HG03045 (cell line): ENCODE data around the gene KDM3B.

Source experiments
- ATAC-seq: cut with Tn5 transposase; IDR thresholded peaks from one replicate; pipeline ENCODE4 v1.9.1; 2021; ENCODE audit warnings: mild to moderate bottlenecking, moderate library complexity; ENCODE audit not compliant: unreplicated experiment

The KDM3B gene

DNA sequence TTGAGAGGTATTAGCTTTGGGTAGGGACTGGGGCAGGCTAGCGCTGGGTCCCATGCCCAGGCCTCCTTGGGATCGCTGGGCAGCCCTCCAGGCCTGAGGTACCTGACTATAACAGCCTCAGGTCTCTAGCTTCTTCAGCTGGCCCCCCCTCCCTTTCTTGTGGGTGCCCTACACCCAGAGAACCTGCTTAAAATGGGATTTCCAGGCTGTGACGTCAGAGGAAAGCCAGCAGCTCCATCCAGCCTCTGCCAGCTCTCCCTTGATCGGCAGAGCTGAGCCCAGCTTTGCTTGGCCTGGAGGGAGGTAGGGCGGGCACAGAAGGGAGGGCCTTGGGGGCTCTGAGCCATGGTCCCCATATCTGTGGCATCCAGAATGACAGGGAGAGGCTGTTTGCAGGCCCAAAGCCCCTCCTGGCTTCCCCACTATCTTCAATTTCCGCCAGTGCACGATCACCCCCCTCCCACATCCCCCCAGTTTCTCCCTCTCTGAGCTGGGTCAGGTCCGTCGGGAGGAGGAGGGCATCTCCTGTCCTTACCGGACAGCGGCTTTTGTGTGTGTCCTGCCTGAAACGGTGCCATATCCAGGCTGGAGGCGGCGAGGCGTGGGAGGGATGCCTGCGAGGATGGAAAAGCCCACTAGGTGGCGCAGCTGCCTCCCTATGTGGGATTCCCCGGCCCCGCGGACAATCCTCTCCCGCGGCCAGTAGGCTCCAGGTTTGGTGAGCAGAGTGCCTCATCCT is 97.2 kb downstream of the KDM3B start:
- ATAC-seq = peak; percentile 64

DNA sequence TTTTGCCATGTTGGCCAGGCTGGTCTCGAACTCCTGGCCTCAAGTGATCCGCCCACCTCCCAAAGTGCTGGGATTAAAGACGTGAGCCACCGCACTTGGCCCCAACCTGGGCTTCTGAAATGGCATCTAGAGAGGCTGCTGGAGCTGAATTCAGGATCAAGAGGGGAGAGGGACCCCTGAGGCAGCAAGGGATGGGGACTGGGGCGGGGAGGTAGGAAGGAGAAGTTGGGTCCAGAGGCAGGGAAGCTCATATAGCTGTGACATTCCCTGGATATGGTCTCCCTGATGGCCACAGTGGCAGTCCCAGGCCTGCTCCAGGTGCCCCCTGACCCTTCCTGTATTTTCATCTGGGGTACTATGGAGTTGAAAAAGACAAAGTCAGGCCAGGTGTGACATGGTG is 98.5 kb downstream of the KDM3B start:
- ATAC-seq = no peak

DNA sequence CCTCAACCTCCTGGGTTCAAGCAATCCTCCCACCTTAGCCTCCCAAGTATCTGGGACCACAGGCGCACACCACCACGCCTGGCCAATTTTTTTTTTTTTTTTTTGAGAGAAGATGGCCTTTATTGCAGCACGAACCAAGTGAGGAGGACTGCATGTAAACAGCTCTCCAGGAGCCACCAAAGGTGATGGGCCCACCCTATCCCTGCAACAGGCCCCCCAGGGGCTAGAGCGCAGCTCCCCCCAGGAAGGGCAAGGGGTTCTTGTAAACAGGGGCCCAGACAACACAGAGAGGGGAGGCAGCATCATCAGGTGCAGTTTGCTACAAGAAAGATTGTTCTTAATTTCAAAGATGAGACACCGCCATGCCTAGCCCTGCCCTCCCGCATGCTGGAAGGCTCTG is 100.2 kb downstream of the KDM3B start:
- no peak for ATAC-seq

DNA sequence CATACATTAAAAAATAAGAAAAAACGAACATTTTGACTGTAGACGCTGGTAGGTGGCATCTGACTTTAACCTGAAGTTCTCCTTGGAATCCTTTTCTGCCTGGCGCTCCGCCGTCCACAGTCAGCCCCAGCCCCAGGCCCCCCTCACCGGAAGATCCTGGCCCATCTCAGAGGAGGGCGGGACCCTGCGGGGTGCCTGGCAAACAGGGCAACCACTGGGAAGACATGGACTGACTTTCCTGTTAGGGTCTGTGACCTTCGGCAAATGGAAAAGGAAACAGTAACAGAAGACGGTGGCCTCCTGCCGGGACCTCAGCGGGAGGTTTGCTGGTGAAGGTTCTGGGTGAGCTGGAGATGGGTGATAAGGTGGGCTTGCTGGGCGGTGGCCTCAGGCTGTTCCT is 101.1 kb downstream of the KDM3B start:
- no peak for ATAC-seq

DNA sequence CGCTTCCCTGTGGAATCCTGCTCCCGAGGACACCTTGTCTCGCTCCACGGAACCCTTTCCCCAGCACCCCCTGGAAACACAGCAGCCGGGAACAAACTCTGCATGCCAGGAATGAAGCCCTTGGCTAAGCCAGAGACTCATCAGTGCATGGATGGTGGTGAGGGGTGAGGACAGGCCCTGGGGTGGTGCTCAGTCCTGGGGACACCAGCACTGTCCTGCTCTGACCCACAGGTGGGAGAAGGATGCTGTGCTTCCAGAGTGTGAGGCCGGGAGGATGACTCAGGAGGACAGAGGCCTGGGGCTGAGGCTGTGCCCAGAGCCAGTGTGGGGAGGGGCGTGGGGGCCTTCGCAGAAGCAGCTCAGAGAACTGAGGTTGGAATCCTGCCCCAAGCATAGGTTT is 101.6 kb downstream of the KDM3B start:
- no peak for ATAC-seq

DNA sequence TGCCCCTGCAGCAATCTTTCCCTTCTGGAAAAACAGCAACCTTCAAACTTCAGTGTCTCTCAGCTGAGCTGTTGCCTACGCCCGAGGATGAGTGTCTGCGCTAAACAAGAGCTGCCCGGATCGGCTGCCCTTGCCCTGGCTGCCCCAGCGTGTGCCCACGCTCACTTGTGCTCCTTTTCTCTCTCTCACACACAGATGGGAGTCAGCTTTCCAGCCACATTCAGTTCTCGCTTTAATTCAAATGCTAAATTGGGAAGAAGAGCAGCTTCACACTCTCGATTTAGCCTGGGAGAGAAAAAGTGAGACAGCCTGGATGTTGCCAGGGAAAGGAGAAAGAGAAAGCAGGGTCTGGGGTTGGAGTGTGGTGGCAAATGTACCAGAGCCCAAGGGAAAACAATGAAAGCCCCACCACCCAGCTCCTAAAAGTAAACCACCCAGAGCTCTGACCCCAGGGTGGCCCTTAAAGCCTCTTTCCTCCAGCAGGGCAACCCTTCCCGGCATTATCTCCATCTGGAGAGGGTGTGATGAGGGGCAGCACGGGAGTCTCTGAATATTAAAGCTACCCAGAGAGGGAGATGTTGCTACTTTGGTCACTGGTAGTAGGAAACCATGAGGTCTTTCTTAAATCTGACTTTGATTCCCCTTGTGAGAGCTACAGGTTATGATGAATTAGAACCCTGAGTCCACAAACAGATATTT is 102.9 kb downstream of the KDM3B start:
- no peak for ATAC-seq

DNA sequence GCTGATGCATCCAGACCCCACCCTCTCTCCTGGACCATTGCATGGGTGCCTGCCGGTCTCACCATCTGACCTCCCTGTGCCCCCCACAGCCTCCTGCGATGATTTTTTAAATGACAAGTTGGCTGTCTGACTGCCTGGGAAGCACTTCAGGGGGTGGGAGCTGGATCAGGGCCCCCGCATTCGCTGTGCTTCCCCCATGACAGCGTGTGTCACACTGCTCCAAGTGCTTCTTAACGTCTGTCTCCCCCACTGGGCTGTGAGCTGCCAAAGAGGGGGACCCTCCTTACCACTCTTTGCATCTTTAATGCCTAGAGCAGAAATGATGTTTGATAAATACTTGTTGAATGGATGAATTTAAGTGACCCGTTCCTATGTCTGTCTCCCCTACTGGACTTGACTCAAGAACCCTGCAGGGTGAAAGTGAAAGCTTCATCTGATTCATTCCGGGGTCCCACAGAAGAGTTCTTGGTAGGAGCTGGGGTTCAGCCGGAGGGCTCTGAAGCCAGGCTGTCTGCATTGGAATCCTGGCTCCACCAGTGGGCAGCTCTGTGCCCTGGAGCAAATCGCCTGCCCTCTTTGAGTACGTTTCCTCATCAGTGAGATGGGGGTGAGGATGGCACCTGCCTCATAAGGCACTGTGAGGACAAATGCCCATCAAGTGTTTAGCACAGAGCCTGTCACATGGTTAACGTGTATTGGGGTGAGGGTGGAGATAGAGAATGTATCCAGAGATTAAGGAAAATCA is 105.2 kb downstream of the KDM3B start:
- ATAC-seq = no peak

DNA sequence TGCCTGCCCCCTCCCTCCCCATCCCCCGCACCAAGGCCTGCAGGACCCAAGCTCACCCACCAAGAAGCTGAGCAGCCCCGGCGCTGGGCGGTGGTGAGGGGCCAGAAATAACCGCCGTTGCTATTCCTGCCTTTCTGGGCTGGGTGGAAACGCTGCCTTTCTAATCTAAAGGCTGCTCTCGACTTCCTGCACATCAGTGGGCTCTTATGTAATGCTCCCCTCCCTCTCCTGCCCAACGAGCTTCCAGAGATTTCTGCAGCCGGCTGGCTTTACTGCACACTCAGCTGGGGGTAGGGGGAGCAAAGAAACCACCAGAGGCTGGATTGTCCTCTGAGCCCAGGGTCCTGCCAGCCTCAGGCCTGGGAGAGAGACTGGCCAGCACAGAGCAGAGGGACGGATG is 105.9 kb downstream of the KDM3B start:
- ATAC-seq = no peak

DNA sequence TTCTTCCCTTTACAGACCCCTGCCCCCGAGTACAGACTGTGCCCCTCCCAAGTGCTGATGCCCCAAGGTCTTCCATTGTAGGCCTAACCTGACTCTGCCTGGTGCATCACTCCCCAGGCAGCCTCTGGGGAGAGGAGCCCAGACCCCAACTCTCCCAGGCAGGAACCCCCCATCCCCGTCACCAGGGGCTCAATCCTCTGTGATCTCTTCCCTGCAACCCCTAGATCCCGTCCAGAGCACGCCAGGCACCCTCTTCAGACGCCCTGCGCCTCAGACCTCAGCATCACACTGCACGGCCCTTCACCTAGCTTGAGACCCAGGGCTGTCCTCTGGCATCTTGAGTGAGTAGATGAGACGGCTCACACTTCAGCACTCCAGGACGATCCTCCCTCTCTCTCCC is 106.4 kb downstream of the KDM3B start:
- ATAC-seq = no peak

DNA sequence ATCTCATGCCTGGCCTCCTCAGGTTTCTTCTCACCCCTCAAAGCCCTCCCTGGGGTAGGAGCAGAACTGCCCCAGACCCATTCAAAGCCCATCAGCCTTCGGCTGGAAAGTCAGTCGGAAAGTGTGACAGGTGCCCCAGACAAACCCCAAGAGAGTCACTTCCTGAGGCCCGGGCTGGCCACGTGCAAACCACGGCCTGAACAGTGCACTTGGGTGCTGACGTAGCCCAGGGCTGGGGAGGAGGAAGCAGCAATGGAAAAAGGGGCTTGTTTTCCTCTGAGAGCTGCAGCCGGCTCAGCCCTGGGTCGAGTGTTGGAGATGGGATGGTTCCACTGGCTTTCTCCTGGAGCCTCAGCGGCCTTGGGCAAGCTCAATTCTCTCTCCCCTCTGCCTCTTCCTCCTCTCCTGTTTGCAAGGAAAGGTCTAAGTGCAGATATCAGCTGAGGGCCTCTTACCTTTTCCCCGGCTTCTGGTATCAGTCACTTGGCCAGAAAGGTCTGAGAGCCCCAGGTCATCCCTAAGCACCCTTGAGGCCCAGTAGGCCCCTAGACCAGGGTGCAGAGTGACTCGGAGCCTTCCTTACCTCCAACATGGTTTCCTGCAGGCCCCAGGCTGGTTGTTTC is 106.9 kb downstream of the KDM3B start:
- no peak for ATAC-seq

DNA sequence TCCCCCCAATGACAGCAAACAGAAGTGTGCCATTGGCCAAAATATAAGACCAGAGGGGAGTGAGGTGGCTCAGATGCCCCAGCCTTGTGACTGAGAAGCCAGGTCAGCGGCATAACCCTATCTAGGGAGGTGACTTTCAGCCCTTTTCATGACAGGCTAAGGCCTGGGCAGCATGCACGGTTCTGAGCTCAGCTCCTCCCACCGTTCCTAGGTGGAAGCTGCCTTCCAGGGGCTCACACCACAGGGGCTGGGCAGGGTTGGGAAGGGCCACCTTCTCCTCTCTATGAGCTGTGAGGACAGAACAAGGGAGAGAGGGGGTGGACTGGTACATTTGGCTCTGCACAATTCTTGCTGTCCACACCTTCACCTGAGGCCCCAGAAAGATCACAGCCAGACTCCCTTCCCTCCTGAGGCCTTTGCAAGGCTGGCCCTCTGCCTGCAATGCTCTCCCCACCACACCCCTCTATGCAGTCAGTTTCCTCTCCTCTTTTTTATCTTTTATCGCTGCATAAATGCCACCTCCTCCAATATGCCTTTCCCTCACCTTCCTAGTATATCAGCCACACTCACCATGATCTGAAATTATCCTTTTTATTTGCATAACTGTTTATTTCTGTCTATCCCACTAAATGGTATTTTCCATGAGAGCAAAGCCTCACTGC is 107.7 kb downstream of the KDM3B start:
- ATAC-seq = no peak

DNA sequence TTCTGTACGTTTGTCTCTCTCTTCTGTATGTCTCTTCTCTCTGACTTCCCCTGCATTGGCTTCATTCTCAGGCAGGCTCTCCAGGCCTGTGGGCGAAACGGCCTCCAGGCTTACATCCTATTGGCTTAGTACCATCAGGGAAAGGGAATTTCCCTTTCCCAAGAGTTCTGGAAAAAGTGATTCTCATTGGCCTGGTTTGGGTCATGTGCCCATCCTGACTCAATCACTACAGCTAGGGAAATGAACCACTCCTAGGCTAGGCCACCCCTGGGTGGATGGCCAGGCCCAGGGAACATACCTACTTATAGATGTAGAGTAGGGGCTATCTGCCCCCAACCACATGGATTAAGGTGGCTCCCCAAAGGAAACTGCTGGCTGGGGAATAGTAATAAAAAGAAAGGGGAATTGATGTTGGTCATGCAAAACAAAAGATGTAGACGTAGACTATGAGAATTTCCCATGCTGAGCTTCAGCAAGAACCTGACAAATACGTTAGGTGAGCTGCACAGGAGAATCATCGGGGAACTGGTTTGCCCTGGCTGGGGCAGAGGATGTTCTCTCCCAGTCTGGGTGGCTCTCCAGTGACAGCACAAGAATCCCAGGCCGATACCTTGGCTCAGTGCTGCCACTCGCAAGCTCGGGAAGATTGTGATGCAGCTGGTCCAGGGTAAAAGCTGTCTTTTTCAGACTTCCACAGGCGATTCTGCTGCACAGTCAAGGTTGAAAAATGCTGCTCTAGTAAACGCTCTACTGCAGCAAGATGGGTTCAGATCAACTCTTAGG is 109.0 kb downstream of the KDM3B start:
- ATAC-seq = no peak

DNA sequence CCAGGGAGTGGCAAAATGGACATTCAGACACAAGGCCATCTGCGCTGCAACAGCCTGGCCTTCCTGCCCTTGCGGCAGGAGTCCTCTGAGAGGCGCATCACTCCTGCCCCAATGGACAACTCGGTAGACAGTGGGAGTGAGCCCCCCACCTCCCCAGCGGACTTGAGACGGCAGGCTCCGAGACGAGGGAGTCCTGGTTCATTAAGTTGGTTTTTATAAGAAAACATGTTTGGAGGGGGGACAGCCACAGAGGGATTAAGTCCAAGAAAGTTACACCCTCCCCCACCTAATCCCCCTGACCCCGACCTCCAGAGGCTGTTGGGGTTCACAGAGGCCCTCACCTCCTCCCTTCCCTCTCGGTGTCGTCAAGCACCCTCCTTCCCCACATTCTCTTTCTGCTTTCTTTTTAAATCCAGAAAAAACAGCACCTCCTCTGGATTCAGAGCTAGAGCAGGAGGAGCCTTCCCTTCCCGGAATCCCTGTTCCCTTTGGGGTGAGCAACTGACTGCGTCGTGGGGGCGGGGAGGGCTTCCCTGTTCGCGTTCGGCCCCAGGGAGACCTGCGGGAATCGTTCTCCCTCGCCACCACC is 111.0 kb downstream of the KDM3B start:
- ATAC-seq = no peak

DNA sequence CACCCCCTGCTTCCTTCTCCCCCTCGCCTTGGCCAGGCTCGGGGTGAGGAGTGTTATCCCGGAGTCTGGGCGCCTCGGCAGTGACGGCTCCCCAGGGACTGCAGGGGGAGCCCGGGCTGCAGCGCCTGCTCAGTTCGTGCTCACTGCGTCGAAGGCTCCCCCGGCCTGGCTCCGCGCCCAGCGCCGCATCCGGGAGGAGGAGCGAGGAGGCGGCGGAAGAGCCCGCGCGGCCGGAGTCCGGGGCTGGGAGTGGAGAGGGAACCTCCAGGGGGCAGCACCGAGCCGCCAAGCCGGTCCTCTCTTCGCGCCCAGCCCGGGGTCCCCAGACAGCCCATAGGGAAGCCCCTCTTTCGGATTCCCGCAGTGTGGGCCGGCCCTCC is 111.5 kb downstream of the KDM3B start:
- ATAC-seq = peak; percentile 43

DNA sequence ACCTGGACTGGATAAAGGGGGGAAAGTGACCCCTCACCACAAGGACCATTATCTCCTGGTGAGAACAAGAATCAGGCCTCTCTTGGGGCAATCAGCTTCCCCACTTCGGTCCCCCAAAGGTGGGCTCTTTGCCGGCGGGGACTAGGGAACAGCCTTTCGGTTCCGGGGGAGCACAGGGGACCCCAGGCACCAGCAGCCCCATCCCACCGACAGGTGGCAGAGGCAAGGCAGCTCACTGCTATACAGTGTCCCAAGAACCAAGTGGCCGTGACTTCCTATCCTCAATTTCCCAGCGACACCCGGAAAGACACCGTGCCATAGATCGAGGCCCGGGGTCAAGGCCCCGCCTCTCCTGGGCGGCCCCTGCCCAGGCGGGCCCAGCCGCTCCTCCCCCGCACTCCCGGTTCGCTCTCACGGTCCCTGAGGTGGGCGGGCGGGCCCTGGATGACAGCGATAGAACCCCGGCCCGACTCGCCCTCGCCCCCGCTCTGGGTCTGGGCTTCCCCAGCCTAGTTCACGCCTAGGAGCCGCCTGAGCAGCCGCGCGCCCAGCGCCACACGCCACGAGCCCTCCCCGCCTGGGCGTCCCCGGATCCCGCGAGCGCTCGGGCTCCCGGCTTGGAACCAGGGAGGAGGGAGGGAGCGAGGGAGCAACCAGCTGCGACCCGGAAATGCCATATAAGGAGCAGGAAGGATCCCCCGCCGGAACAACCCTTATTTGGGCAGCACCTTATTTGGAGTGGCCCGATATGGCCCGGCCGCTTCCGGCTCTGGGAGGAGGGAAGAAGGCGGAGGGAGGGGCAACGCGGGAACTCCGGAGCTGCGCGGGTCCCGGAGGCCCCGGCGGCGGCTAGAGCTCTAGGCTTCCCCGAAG is 112.1 kb downstream of the KDM3B start:
- peak; percentile 72 for ATAC-seq

DNA sequence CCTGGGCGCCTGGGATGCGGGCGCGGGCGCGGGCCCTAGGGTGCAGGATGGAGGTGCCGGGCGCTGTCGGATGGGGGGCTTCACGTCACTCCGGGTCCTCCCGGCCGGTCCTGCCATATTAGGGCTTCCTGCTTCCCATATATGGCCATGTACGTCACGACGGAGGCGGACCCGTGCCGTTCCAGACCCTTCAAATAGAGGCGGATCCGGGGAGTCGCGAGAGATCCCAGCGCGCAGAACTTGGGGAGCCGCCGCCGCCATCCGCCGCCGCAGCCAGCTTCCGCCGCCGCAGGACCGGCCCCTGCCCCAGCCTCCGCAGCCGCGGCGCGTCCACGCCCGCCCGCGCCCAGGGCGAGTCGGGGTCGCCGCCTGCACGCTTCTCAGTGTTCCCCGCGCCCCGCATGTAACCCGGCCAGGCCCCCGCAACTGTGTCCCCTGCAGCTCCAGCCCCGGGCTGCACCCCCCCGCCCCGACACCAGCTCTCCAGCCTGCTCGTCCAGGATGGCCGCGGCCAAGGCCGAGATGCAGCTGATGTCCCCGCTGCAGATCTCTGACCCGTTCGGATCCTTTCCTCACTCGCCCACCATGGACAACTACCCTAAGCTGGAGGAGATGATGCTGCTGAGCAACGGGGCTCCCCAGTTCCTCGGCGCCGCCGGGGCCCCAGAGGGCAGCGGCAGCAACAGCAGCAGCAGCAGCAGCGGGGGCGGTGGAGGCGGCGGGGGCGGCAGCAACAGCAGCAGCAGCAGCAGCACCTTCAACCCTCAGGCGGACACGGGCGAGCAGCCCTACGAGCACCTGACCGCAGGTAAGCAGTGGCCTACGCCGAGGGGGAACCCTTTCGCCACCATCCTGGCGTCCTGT is 113.0 kb downstream of the KDM3B start, which contains the start of gene EGR1:
EGR1 (plus strand) TSS at position 219 of the 864 bp plus-strand sequence; CDS start at position 502, 283 bp downstream.
- ATAC-seq = peak; percentile 57

DNA sequence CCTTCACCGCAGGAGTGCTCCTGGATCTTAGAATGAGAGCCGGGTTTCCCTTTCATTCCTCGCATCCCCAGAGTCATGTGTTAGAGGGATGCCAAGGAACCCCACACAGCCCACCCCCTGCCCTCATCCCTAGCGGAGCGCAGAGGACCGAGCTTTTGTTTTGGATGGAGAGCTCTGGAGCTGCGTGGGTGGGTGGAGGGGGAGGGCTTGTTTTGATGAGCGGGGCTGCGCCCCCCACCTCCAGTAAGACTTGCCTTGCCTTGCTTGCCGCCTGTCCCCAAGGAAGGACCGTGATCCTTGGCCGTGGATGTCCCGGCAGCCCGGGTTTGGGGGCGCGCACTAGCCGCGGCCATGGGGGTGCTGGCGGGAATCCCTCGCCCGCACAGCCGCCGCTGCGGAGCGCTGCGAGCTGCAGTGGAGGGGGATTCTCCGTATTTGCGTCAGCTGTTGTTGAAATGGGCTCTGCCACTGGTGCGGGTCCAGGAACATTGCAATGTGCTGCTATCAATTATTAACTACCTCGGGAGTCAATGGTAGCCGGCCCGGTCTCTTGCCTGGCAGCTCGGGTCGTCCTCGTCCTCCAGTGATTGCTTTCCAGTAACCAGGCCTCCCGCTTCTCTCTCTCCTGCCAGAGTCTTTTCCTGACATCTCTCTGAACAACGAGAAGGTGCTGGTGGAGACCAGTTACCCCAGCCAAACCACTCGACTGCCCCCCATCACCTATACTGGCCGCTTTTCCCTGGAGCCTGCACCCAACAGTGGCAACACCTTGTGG is 113.8 kb downstream of the KDM3B start:
- ATAC-seq = no peak
